ENCODE data around the gene ANO5. TPM values are rescaled to one million over a fixed set of nuclear protein-coding genes. Genes with fewer than 3 reads are reported as not detected.
A peak's percentile ranks its signal among the peaks of the same experiment; 100 is the strongest.

The ANO5 gene
- total RNA-seq (100 to 1,000 TPM in 1 of 4 donors, 10 to 100 TPM in 3; 50.0 to 119 (median 66.2) TPM), polyA plus RNA-seq (17.1 TPM)
- long read RNA-seq, donor 1, full-length matches to known transcripts = 9 of 39 reads
- long read RNA-seq, donor 1, partial matches to known transcripts = 20 of 39 reads
- long read RNA-seq, donor 1, other reads (novel, unspliced or antisense) = 10 of 39 reads
- long read RNA-seq, donor 2, full-length matches to known transcripts = 9 of 27 reads
- long read RNA-seq, donor 2, partial matches to known transcripts = 8 of 27 reads
- long read RNA-seq, donor 2, other reads (novel, unspliced or antisense) = 10 of 27 reads
- long read RNA-seq, donor 3, full-length matches to known transcripts = 14 of 69 reads
- long read RNA-seq, donor 3, partial matches to known transcripts = 14 of 69 reads
- long read RNA-seq, donor 3, other reads (novel, unspliced or antisense) = 41 of 69 reads
- long read RNA-seq, donor 4, full-length matches to known transcripts = 13 of 41 reads
- long read RNA-seq, donor 4, partial matches to known transcripts = 7 of 41 reads
- long read RNA-seq, donor 4, other reads (novel, unspliced or antisense) = 21 of 41 reads

DNA sequence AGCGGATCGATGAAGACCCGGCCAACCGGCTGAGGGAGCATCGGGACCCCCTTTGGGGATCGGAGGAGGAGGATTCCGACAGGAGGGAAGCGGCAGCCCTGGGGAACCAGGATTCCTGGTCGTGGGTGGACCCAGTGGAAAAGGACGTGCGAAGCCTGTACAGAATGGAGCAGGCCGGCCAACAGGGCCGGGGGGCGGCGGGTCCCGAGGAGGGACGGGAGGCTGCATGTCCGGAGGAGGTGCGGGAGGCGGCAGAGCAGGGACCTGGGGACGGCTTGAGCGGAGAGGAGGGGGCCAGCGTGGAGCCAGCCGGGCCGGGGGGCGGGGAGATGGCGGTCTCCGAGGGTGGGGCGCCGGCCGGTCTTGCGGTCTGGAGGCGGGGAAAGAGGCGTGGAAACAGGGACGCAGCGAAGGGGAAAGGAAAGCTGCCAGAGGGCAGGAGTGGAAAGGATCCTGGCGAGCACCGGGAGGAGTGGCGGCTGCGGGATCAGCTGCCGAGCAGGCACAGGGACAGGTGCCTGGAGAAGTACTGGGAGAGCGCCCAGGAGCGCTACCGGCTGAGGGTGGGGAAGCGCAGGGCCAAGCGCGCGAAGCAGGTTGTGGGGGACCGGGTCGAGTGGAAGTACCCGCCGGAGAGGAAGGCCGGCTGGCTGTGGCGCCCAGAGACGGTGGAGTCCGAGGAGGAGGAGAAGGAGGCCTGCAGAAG, at the start of gene ANO5:
Gene ANO5 (plus strand): TSS at position 444 of the 706 bp plus-strand sequence. CDS start 408 bp downstream, outside the sequence.
- WGBS = 1% methylated on average over 56 of the region's 56 CpGs
- intact Hi-C loops (cut with DNase I) = loop anchor here in 1 of 4 donors (10.0 kb wide), 1 partner anchor 62 kb away; no protein-coding TSS in a partner anchor

DNA sequence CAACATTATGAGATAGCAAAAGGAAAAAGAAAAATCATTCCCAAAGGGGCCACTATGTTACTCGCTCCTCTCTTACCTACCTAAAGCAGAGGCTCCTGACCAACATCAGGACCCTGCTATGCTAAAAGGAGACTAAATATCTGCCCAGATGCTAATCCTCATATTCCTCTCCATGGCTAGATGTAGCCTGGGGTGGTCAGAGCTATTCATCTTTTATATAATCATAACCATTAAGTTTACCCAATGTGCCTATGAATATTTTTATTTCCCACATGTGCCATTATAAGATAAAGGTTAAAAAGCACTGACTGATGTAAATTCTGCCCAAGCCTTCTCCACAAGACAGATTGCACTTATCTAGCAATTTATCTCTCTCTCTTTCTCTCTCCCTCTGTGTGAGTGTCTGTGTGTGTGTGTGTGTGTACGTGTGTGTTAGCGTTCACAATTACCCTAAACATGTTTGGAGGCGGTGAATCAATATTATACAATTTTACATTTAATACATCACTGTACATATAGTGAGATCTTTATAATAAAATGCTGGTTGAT, 41.2 kb upstream of the ANO5 start:
- Histone ChIP-seq H3K9me3 (ENCODE audit: control insufficient read depth, low read length) (no peaks in the 10 kb centered on the region), H3K27ac (ENCODE audit: low read length) (no peak overlapping the region), H3K4me3 (ENCODE audit: low read length) (no peak overlapping the region), H3K4me1 (ENCODE audit: control insufficient read depth, insufficient read depth, low read length) (no peaks in the 10 kb centered on the region), H3K27me3 (ENCODE audit: control insufficient read depth, insufficient read depth) (peaks cover 2% of the 10 kb centered on the region)
- DNase-seq = no peak
- ATAC-seq = no peak
- intact Hi-C loops (cut with DNase I) = no loop called here
- WGBS = 90% methylated on average over 4 of the region's 4 CpGs

More for the DNA sequence above, at the start of gene ANO5:
- no peaks in the 10 kb centered on the region for H3K27me3 ChIP-seq (ENCODE audit: control insufficient read depth, insufficient read depth)
- no peaks in the 10 kb centered on the region for H3K9me3 ChIP-seq (ENCODE audit: control insufficient read depth, low read length)
- DNase-seq (peak; percentile 75 to 90 (median 89)), ATAC-seq (peak; percentile 94 to 96)
- H3K4me3 ChIP-seq (ENCODE audit: low read length) = peak within 1 kb of the TSS; percentile 74
- H3K4me1 ChIP-seq (ENCODE audit: control insufficient read depth, insufficient read depth, low read length) = no peaks in the 10 kb centered on the region
- H3K27ac ChIP-seq (ENCODE audit: low read length) = peak within 1 kb of the TSS; percentile 61

DNA sequence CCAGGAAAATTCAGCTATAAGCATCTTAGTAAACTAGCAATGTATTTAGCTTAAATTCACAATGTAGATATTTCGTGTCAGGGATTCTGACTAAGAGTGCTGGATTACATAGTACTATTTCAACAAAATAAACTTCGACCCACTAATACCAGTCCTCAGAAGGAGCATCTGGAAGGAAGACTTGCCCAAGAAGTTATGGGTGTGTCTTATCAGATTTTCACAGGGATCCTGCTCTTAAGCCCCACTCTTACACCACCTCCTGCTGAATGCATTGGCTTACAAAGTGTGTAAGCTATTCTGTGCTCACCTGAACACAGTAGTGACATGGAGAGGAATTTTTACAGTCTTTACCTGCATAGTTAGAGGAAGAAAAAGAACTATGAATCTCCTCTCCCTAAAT, 35.4 kb upstream of the ANO5 start:
- Histone ChIP-seq H3K4me3 (ENCODE audit: low read length) (no peak overlapping the region), H3K9me3 (ENCODE audit: control insufficient read depth, low read length) (no peaks in the 10 kb centered on the region), H3K27ac (ENCODE audit: low read length) (no peak overlapping the region), H3K4me1 (ENCODE audit: control insufficient read depth, insufficient read depth, low read length) (no peaks in the 10 kb centered on the region), H3K27me3 (ENCODE audit: control insufficient read depth, insufficient read depth) (peaks cover 2% of the 10 kb centered on the region)
- DNase-seq (no peak), ATAC-seq (no peak)
- 82% methylated on average over 2 of the region's 2 CpGs for WGBS
- intact Hi-C loops (cut with DNase I) = no loop called here

- intact Hi-C loops (cut with DNase I) = loop anchor here in 2 of 4 donors (10.0 kb wide), 1 partner anchor 143 kb away; no protein-coding TSS in a partner anchor
- H3K27ac ChIP-seq (ENCODE audit: low read length) = no peak overlapping the region
- no peaks in the 10 kb centered on the region for H3K4me1 ChIP-seq (ENCODE audit: control insufficient read depth, insufficient read depth, low read length)
- no peaks in the 10 kb centered on the region for H3K9me3 ChIP-seq (ENCODE audit: control insufficient read depth, low read length)
- 45% methylated on average over 1 of the region's 1 CpG for WGBS
- ATAC-seq = no peak
- no peaks in the 10 kb centered on the region for H3K27me3 ChIP-seq (ENCODE audit: control insufficient read depth, insufficient read depth)
- DNase-seq = no peak
- H3K4me3 ChIP-seq (ENCODE audit: low read length) = no peak overlapping the region
Measured at GRCh38 chr11:22161489-22161888, 31.4 kb upstream of the ANO5 start.

- Histone ChIP-seq H3K27me3 (ENCODE audit: control insufficient read depth, insufficient read depth) (no peaks in the 10 kb centered on the region), H3K9me3 (ENCODE audit: control insufficient read depth, low read length) (no peaks in the 10 kb centered on the region), H3K4me3 (ENCODE audit: low read length) (no peak overlapping the region), H3K27ac (ENCODE audit: low read length) (no peak overlapping the region), H3K4me1 (ENCODE audit: control insufficient read depth, insufficient read depth, low read length) (no peaks in the 10 kb centered on the region)
- DNase-seq = no peak
- no peak for ATAC-seq
- intact Hi-C loops (cut with DNase I) = loop anchor here in 2 of 4 donors (10.0 kb wide), 1 partner anchor 142 kb away; no protein-coding TSS in a partner anchor
- WGBS = 61% methylated on average over 3 of the region's 3 CpGs
Measured at GRCh38 chr11:22162756-22163155, 30.1 kb upstream of the ANO5 start.

DNA sequence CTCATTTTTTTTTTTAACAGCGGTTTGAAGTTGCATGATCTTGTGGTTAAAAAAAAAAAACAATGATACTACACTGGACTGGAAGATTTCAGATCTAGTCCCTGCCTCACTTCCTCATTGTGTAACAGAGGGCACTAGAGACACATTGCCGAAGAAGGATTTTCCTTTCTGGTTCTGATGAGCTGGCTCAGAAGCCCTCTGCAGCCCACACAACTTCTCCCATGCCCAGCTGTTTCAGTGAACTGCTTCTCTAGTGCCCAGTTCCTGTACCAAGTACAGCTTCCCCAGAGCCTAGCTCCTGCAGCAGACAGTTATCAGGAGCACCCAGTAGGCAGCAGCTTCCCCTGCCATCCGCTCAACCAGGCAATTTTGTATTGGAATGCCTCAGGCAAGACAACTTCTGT, 29.5 kb upstream of the ANO5 start:
- no peaks in the 10 kb centered on the region for H3K9me3 ChIP-seq (ENCODE audit: control insufficient read depth, low read length)
- intact Hi-C loops (cut with DNase I) = loop anchor here in 2 of 4 donors (10.0 kb wide), 1 partner anchor 141 kb away; no protein-coding TSS in a partner anchor
- no peaks in the 10 kb centered on the region for H3K27me3 ChIP-seq (ENCODE audit: control insufficient read depth, insufficient read depth)
- no peaks in the 10 kb centered on the region for H3K4me1 ChIP-seq (ENCODE audit: control insufficient read depth, insufficient read depth, low read length)
- DNase-seq = no peak
- 57% methylated on average over 3 of the region's 3 CpGs for WGBS
- no peak overlapping the region for H3K27ac ChIP-seq (ENCODE audit: low read length)
- no peak for ATAC-seq
- H3K4me3 ChIP-seq (ENCODE audit: low read length) = no peak overlapping the region

DNA sequence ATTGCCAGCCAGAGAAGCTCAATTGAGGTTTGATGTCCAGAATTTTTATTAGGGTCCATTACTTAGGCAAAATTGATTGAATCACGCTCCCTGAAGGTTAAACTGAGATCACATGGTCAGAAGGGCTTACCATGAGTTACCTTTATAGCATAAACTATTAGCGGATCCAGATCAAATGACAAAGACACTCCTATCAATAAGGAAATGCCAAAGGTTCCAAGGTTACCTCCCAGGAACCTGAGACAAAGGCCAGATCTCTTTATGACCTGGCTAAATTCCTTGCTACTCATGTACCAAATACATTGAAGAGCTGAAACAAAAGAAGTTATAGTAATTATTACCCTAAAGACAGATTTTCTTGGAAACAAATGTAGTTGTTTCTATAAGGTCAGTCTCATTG, 27.8 kb upstream of the ANO5 start:
- H3K4me1 ChIP-seq (ENCODE audit: control insufficient read depth, insufficient read depth, low read length) = no peaks in the 10 kb centered on the region
- H3K27ac ChIP-seq (ENCODE audit: low read length) = no peak overlapping the region
- H3K27me3 ChIP-seq (ENCODE audit: control insufficient read depth, insufficient read depth) = no peaks in the 10 kb centered on the region
- ATAC-seq (no peak), DNase-seq (no peak)
- H3K4me3 ChIP-seq (ENCODE audit: low read length) = no peak overlapping the region
- WGBS = 78% methylated on average over 2 of the region's 2 CpGs
- H3K9me3 ChIP-seq (ENCODE audit: control insufficient read depth, low read length) = no peaks in the 10 kb centered on the region
- intact Hi-C loops (cut with DNase I) = loop anchor here in 2 of 4 donors (10.0 kb wide), 1 partner anchor 140 kb away; no protein-coding TSS in a partner anchor

DNA sequence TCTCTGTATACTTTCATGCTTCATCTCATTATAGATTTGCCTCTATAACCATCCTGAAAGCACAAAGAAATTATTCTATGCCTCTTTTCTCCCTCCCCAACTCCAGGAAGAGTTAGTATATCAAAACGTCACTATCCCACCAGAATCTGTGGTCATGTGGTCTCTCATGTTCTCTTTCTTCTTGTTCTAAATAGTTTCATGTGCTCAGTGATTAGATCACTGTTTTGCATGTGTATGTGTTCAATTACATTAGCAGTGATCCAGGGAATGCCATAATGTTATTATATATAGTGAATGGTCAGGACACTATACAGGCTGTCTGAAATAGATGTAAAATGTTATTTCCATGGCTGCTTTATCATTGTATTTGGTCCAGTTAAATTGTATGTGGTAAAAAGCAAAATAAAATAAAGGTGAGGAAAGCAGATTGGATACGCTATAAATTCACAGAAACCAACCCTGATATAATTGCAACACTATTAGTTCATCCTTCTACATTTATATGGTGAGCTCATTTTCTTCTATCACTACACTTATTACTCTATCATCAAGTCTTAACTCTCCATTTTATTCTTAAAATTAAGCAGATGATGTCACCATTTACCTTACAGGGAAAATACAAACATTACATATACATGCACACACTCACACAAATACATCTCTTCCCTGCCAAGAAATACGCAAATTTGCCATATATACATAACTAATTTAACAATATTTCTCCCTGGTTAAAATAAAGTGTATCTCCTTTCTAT, 26.9 kb upstream of the ANO5 start:
- DNase-seq (no peak), ATAC-seq (no peak)
- WGBS = 68% methylated on average over 3 of the region's 3 CpGs
- Histone ChIP-seq H3K9me3 (ENCODE audit: control insufficient read depth, low read length) (no peaks in the 10 kb centered on the region), H3K4me1 (ENCODE audit: control insufficient read depth, insufficient read depth, low read length) (no peaks in the 10 kb centered on the region), H3K27me3 (ENCODE audit: control insufficient read depth, insufficient read depth) (no peaks in the 10 kb centered on the region), H3K27ac (ENCODE audit: low read length) (no peak overlapping the region), H3K4me3 (ENCODE audit: low read length) (no peak overlapping the region)
- intact Hi-C loops (cut with DNase I) = loop anchor here in 2 of 4 donors (10.0 kb wide), 1 partner anchor 139 kb away; no protein-coding TSS in a partner anchor

- WGBS = 1% methylated on average over 2 of the region's 2 CpGs
Measured at GRCh38 chr11:22169833-22170232, 23.1 kb upstream of the ANO5 start.

DNA sequence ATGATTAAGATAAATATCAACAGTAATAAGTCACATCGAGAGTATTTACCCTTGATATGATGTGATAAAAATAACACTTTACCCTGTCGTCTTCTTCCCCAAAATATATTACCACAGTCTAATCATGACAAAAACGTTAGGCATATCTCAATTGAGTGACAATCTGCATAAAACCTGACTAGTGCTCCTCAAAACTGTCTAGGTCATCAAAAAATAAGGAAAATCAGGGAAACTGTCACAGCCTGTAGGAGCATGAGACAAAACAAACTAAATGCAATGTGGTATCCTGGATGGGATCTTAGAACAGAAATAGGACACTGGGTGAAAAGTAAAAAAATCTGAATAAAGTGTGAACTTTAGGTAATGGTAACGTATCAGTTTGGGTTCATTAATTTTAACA, 19.4 kb upstream of the ANO5 start:
- intact Hi-C loops (cut with DNase I) = loop anchor here in 1 of 4 donors (10.0 kb wide), 1 partner anchor 131 kb away; no protein-coding TSS in a partner anchor
- Histone ChIP-seq H3K27ac (ENCODE audit: low read length) (no peak overlapping the region), H3K4me3 (ENCODE audit: low read length) (no peak overlapping the region), H3K27me3 (ENCODE audit: control insufficient read depth, insufficient read depth) (no peaks in the 10 kb centered on the region), H3K9me3 (ENCODE audit: control insufficient read depth, low read length) (no peaks in the 10 kb centered on the region), H3K4me1 (ENCODE audit: control insufficient read depth, insufficient read depth, low read length) (no peaks in the 10 kb centered on the region)
- ATAC-seq (no peak), DNase-seq (no peak)
- WGBS = 26% methylated on average over 4 of the region's 4 CpGs

More at GRCh38 chr11:22169833-22170232, 23.1 kb upstream of the ANO5 start:
- DNase-seq (no peak), ATAC-seq (no peak)
- intact Hi-C loops (cut with DNase I) = loop anchor here in 3 of 4 donors (10.0 kb wide), 1 partner anchor 135 kb away; no protein-coding TSS in a partner anchor
- Histone ChIP-seq H3K4me1 (ENCODE audit: control insufficient read depth, insufficient read depth, low read length) (no peaks in the 10 kb centered on the region), H3K27me3 (ENCODE audit: control insufficient read depth, insufficient read depth) (no peaks in the 10 kb centered on the region), H3K27ac (ENCODE audit: low read length) (no peak overlapping the region), H3K9me3 (ENCODE audit: control insufficient read depth, low read length) (no peaks in the 10 kb centered on the region), H3K4me3 (ENCODE audit: low read length) (no peak overlapping the region)

All from right cardiac atrium (tissue), 5 donors.